DND-41 (cell line): Measurements from ENCODE around the gene GDPGP1.

Experiments
- ATAC-seq: fragments of 200-7000 bp; cut with Tn5 transposase; 3 replicates; pipeline ENCODE4 v1.9.1; 2021; ENCODE audit warnings: low read depth; ENCODE audit not compliant: insufficient read depth
- DNase-seq: peaks from one replicate; pipeline ENCODE4 v3.0.0-alpha.2; 2020
- H2AFZ ChIP-seq: 2 replicates; pipeline ENCODE4 v1.6.0; 2012; ENCODE audit warnings: low read depth, low read length
- H3K27ac ChIP-seq: 2 replicates; pipeline ENCODE4 v1.5.1; 2012; ENCODE audit warnings: low read length, inconsistent platforms
- H3K27me3 ChIP-seq: fragments of 200-600 bp; sonication (generic); 2 replicates; pipeline ENCODE4 v1.6.0; 2012; ENCODE audit warnings: low read length, mild to moderate bottlenecking, inconsistent platforms; ENCODE audit not compliant: insufficient read depth, poor library complexity
- H3K36me3 ChIP-seq: 2 replicates; pipeline ENCODE4 v1.5.1; 2012; ENCODE audit warnings: low read length, inconsistent platforms; ENCODE audit not compliant: insufficient read depth
- H3K4me1 ChIP-seq: 2 replicates; pipeline ENCODE4 v1.5.1; 2012; ENCODE audit warnings: mild to moderate bottlenecking, low read length; ENCODE audit not compliant: insufficient read depth
- H3K4me2 ChIP-seq: 2 replicates; pipeline ENCODE4 v1.6.0; 2012; ENCODE audit warnings: mild to moderate bottlenecking, moderate library complexity, low read length, inconsistent platforms; ENCODE audit not compliant: insufficient read depth
- H3K4me3 ChIP-seq, 2 experiments: fragments of 200-600 bp in 1 of 2; shearing (Covaris generic) in 1 of 2; 2 replicates each; pipeline ENCODE4 v1.5.1; 2012 to 2016; ENCODE audit warnings: inconsistent platforms in 2 of 2, low read length in 2 of 2, mild to moderate bottlenecking in 2 of 2, low read depth in 1 of 2, moderate library complexity in 1 of 2
- H3K79me2 ChIP-seq: 2 replicates; pipeline ENCODE4 v1.6.0; 2012; ENCODE audit warnings: low read length, inconsistent platforms; ENCODE audit not compliant: insufficient read depth
- H3K9ac ChIP-seq: 2 replicates; pipeline ENCODE4 v1.6.0; 2012; ENCODE audit warnings: low read depth, mild to moderate bottlenecking, inconsistent platforms, low read length, moderate library complexity
- H3K9me3 ChIP-seq: 2 replicates; pipeline ENCODE4 v1.5.1; 2012; ENCODE audit warnings: low read length, moderate library complexity, mild to moderate bottlenecking, inconsistent platforms; ENCODE audit not compliant: insufficient read depth, severe bottlenecking
- H4K20me1 ChIP-seq: 2 replicates; pipeline ENCODE4 v1.6.0; 2012; ENCODE audit warnings: low read length; ENCODE audit not compliant: insufficient read depth
- CTCF ChIP-seq: IDR thresholded peaks from 2 replicates; pipeline ENCODE4 v1.5.1; 2012; ENCODE audit warnings: borderline replicate concordance, low read length, moderate library complexity, mild to moderate bottlenecking; ENCODE audit not compliant: poor library complexity, severe bottlenecking; ENCODE audit errors: extremely low read depth
- EZH2 ChIP-seq: IDR thresholded peaks from 3 replicates; pipeline ENCODE4 v1.6.1; 2012; ENCODE audit warnings: borderline replicate concordance, low read depth, mild to moderate bottlenecking, moderate library complexity, low read length, inconsistent platforms; ENCODE audit not compliant: severe bottlenecking

GDPGP1 gene

DNA sequence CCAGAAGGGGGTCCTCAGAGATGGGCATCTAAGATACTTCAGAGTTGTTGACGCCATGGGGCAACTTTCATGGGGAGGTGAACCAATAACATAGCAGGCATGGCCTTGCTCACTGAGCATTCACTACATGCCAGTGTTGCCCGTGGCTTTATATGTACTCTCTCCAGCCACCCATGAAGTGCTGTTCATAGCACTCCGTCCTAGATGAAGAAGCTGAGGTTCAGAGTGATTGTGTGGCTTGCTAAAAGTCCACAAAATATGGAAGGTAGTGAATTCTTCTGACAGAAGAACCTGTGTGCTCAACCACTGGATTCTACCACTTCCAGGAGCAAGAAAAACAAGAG, 42.7 kb upstream of the GDPGP1 start:
- no peaks in the 10 kb centered on the region for H3K36me3 ChIP-seq
- peaks cover 12% of the 10 kb centered on the region for H3K4me1 ChIP-seq
- no peak for TF ChIP-seq CTCF
- TF ChIP-seq EZH2: no peak
- DNase-seq (no peak), ATAC-seq (no peak)
- no peak overlapping the region for H3K27ac ChIP-seq
- H2AFZ ChIP-seq: no peak overlapping the region
- H3K4me3 ChIP-seq: no peak overlapping the region
- no peak overlapping the region for H3K9ac ChIP-seq
- no peaks in the 10 kb centered on the region for H4K20me1 ChIP-seq
- H3K4me2 ChIP-seq: no peak overlapping the region
- H3K9me3 ChIP-seq: no peaks in the 10 kb centered on the region
- no peaks in the 10 kb centered on the region for H3K79me2 ChIP-seq
- H3K27me3 ChIP-seq: no peaks in the 10 kb centered on the region

- Histone ChIP-seq H3K9me3 (no peaks in the 10 kb centered on the region), H3K27me3 (no peaks in the 10 kb centered on the region), H2AFZ (no peak overlapping the region), H3K4me1 (peaks cover 12% of the 10 kb centered on the region), H4K20me1 (no peaks in the 10 kb centered on the region), H3K36me3 (no peaks in the 10 kb centered on the region), H3K4me3 (no peak overlapping the region), H3K79me2 (no peaks in the 10 kb centered on the region), H3K27ac (no peak overlapping the region), H3K9ac (no peak overlapping the region), H3K4me2 (no peak overlapping the region)
- ATAC-seq: peak; percentile 72
- peak; percentile 48 for DNase-seq
- no peak for TF ChIP-seq CTCF
- no peak for TF ChIP-seq EZH2
These were observed 42.1 kb upstream of the GDPGP1 start for GRCh38 chr15:90191794-90192509.

DNA sequence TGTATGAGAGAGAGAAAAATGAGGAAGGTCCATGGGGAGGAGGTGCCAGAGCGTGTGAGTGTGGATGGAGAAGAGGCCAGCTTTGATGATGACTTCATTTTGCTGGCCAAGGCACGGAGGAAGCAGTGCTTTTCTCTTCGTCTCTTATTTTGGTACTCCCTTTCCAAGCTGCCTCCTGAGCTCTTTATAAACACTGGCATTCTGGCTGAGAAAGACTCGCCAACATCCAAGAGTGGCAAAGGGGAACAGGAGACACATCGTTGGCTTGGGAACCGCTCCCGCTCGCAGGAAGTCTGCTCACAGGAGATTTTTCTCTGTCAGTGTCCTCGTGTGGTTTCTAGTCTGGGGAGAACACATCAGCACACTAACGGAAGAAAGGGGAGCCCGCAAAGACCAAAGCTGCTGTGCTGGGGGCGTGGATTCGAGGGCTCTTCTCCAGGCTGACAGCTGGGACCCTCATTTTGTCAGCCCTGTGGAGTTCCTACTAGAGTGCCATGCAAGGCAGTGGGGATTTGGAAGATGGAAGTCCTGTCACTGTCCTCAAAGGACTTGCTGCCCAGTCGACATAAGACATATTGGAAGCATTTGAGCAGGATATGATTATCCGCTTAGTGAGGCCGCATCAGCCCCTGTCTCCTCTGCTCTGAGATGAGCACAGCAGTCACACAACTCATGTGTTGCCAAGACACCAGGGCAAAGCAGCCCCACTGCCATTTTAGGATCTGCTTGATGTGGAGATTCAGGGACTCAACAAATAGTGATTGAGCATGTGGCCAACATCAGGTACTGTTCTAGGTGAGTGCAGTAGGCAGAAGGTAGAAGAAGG, 40.8 kb upstream of the GDPGP1 start:
- no peak overlapping the region for H3K4me2 ChIP-seq
- H3K9me3 ChIP-seq: no peaks in the 10 kb centered on the region
- H3K79me2 ChIP-seq: no peaks in the 10 kb centered on the region
- no peak overlapping the region for H3K9ac ChIP-seq
- H2AFZ ChIP-seq: no peak overlapping the region
- no peaks in the 10 kb centered on the region for H3K27me3 ChIP-seq
- ATAC-seq: peak; percentile 61
- TF ChIP-seq EZH2 (no peak), CTCF (no peak)
- H4K20me1 ChIP-seq: no peaks in the 10 kb centered on the region
- no peak overlapping the region for H3K27ac ChIP-seq
- no peaks in the 10 kb centered on the region for H3K36me3 ChIP-seq
- H3K4me3 ChIP-seq: no peak overlapping the region
- DNase-seq: peak; percentile 22
- peaks cover 12% of the 10 kb centered on the region for H3K4me1 ChIP-seq
